Measurements from ENCODE around the gene SARDH.

Gene SARDH

GRCh38 chr9:133701321-133701980 lies 36.7 kb downstream of the SARDH start:
- no peak for DNase-seq

GRCh38 chr9:133700819-133701320 lies 37.3 kb downstream of the SARDH start:
- DNase-seq = no peak

- no peak for DNase-seq
Measured at GRCh38 chr9:133699546-133699945, 38.6 kb downstream of the SARDH start.

GRCh38 chr9:133696071-133696472 lies 42.1 kb downstream of the SARDH start:
- no peak for DNase-seq

GRCh38 chr9:133694686-133695085 lies 43.5 kb downstream of the SARDH start:
- no peak for DNase-seq

GRCh38 chr9:133693703-133694529 lies 44.2 kb downstream of the SARDH start:
- DNase-seq = no peak

GRCh38 chr9:133693116-133693515 lies 45.0 kb downstream of the SARDH start:
- DNase-seq = no peak

- DNase-seq = no peak
Measured at GRCh38 chr9:133692364-133692985, 45.7 kb downstream of the SARDH start.

GRCh38 chr9:133691626-133692363 lies 46.4 kb downstream of the SARDH start:
- DNase-seq = no peak

GRCh38 chr9:133691191-133691590 lies 47.0 kb downstream of the SARDH start:
- DNase-seq = no peak

- no peak for DNase-seq
Measured at GRCh38 chr9:133690081-133690561, 48.0 kb downstream of the SARDH start.

GRCh38 chr9:133689151-133689763 lies 48.9 kb downstream of the SARDH start:
- no peak for DNase-seq

- DNase-seq = no peak
Measured at GRCh38 chr9:133687856-133688761, 50.0 kb downstream of the SARDH start.

GRCh38 chr9:133686642-133687575 lies 51.2 kb downstream of the SARDH start:
- no peak for DNase-seq

GRCh38 chr9:133685653-133686609 lies 52.2 kb downstream of the SARDH start:
- no peak for DNase-seq

- DNase-seq = no peak
Measured at GRCh38 chr9:133684936-133685361, 53.2 kb downstream of the SARDH start.

GRCh38 chr9:133684121-133684935 lies 53.8 kb downstream of the SARDH start:
- DNase-seq = no peak

GRCh38 chr9:133683586-133684120 lies 54.5 kb downstream of the SARDH start:
- no peak for DNase-seq
